H1 (cell line): Measurements from ENCODE around the gene CLDN9.

Source experiments
- ATF2 ChIP-seq: IDR thresholded peaks from 2 replicates; pipeline ENCODE4 v1.6.1; 2012; ENCODE audit warnings: low read length, inconsistent platforms
- CTCF ChIP-seq, 3 experiments: IDR thresholded peaks; 1 replicate in 2 of 3; 2 replicates in 1 of 3; pipeline versions ENCODE4 v1.5.1 to v1.6.1; 2011; ENCODE audit warnings: low read length in 3 of 3, mild to moderate bottlenecking in 3 of 3, inconsistent platforms in 2 of 3, low read depth in 1 of 3, moderate library complexity in 1 of 3; ENCODE audit not compliant: insufficient read depth in 1 of 3; ENCODE audit errors: control extremely low read depth in 1 of 3
- POLR2A ChIP-seq, 2 experiments: IDR thresholded peaks; 1 replicate in 1 of 2; 2 replicates in 1 of 2; pipeline ENCODE4 v1.6.1; 2011; ENCODE audit warnings: low read depth in 2 of 2, low read length in 2 of 2, mild to moderate bottlenecking in 2 of 2; ENCODE audit errors: control extremely low read depth in 1 of 2
- POLR2AphosphoS5 ChIP-seq: IDR thresholded peaks from 2 replicates; pipeline ENCODE4 v1.6.1; 2011; ENCODE audit warnings: low read depth, low read length
- SIN3A ChIP-seq, 2 experiments: IDR thresholded peaks in 1 of 2; conservative IDR thresholded peaks in 1 of 2; 2 replicates each; pipeline ENCODE4 v1.6.1; 2011 to 2012; ENCODE audit warnings: low read length in 2 of 2, improper control_type of control experiment in 1 of 2, low read depth in 1 of 2, mild to moderate bottlenecking in 1 of 2
- TAF1 ChIP-seq: IDR thresholded peaks from 2 replicates; pipeline ENCODE4 v1.6.1; 2011; ENCODE audit warnings: mild to moderate bottlenecking, low read depth, low read length
- YY1 ChIP-seq: IDR thresholded peaks from 2 replicates; pipeline ENCODE4 v1.6.1; 2011; ENCODE audit warnings: low read depth, mild to moderate bottlenecking, low read length

- TF ChIP-seq POLR2A (IDR thresholded peaks at IDR 0.05; ENCODE audit: control extremely low read depth in 1 of 2, low read depth in 2 of 2, low read length in 2 of 2) (no peak), ATF2 (no peak), CTCF (IDR thresholded peaks at IDR 0.05; ENCODE audit: control extremely low read depth in 1 of 3, insufficient read depth in 1 of 3, low read depth in 1 of 3, low read length in 3 of 3) (no peak), YY1 (no peak), SIN3A (conservative IDR thresholded peaks at IDR 0.05 in 1 of 2, IDR thresholded peaks at IDR 0.05 in 1 of 2; ENCODE audit: low read depth in 1 of 2, low read length in 2 of 2) (no peak), TAF1 (no peak), POLR2AphosphoS5 (no peak; the same call in 1 of the 2 replicates)
Observed at GRCh38 chr16:2974319-2975056, 38.2 kb upstream of the CLDN9 start.
